ENCODE results near the gene TMEM271.

- TF ChIP-seq, protein P1, sequence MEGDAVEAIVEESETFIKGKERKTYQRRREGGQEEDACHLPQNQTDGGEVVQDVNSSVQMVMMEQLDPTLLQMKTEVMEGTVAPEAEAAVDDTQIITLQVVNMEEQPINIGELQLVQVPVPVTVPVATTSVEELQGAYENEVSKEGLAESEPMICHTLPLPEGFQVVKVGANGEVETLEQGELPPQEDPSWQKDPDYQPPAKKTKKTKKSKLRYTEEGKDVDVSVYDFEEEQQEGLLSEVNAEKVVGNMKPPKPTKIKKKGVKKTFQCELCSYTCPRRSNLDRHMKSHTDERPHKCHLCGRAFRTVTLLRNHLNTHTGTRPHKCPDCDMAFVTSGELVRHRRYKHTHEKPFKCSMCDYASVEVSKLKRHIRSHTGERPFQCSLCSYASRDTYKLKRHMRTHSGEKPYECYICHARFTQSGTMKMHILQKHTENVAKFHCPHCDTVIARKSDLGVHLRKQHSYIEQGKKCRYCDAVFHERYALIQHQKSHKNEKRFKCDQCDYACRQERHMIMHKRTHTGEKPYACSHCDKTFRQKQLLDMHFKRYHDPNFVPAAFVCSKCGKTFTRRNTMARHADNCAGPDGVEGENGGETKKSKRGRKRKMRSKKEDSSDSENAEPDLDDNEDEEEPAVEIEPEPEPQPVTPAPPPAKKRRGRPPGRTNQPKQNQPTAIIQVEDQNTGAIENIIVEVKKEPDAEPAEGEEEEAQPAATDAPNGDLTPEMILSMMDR (IDR thresholded peaks at IDR 0.05): no peak
- TF ChIP-seq POLR2AphosphoS5 (IDR thresholded peaks at IDR 0.05; ENCODE audit: insufficient read depth in 1 of 2, low read depth in 1 of 2) (no peak), POLR2A (IDR thresholded peaks at IDR 0.05) (no peak)
Measured at GRCh38 chr4:531721-532565, 44.2 kb downstream of the TMEM271 start.
